BLaER1 treated with 17β-estradiol and CSF1 and Interleukin-3, amounts not matched to agents 10 nM and 100 nM (cell line): ENCODE data around the gene TEC.

ENCODE experiments used
- H3K27ac ChIP-seq, 11 experiments: shearing (Covaris generic); formaldehyde crosslinking; 2 replicates each; pipeline ENCODE4 v1.8.1; 2022
- H3K27me3 ChIP-seq, 11 experiments: shearing (Covaris generic); formaldehyde crosslinking; 2 replicates each; pipeline ENCODE4 v1.8.1; 2022
- H3K36me3 ChIP-seq, 11 experiments: shearing (Covaris generic); formaldehyde crosslinking; 2 replicates each; pipeline ENCODE4 v1.8.1; 2022
- H3K4me1 ChIP-seq, 10 experiments: shearing (Covaris generic); formaldehyde crosslinking; 2 replicates each; pipeline ENCODE4 v1.8.1; 2022
- H3K4me2 ChIP-seq, 11 experiments: shearing (Covaris generic); formaldehyde crosslinking; 2 replicates each; pipeline ENCODE4 v1.8.1; 2022
- H3K4me3 ChIP-seq, 10 experiments: shearing (Covaris generic); formaldehyde crosslinking; 2 replicates each; pipeline ENCODE4 v1.8.1; 2022
- H3K9ac ChIP-seq, 11 experiments: shearing (Covaris generic); formaldehyde crosslinking; 2 replicates each; pipeline ENCODE4 v1.8.1; 2022
- H3K9me3 ChIP-seq, 11 experiments: shearing (Covaris generic); formaldehyde crosslinking; replicated peaks in 1 of 11; 2 replicates each; pipeline ENCODE4 v1.8.1; 2022
- H4K20me1 ChIP-seq, 11 experiments: shearing (Covaris generic); formaldehyde crosslinking; 2 replicates each; pipeline ENCODE4 v1.8.1; 2022
- Cebpa-rat ChIP-seq, 11 experiments: shearing (Covaris generic); IDR thresholded peaks; 2 replicates each; pipeline ENCODE4 v1.8.1; 2022

The TEC gene

DNA sequence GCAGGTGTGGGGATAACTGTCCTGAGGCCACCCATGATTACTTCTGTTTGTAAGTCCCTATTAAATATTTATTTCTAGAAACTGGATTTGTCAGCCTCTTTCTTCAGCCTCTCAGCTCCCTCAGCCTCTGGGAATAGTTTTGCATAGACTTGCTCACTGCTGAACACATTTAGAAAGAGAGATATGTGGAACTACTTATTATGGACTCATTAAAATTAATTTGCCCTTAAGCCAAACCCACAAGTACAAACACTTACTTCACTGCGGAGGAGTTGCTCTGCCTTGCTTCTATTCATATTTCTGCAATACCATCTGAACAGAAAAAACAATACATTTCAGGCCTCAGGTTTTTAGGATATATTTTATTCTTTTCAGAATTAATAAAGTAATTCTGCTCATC lies 113.2 kb downstream of the TEC start:
- Histone ChIP-seq H3K36me3 (peaks cover 77 to 99% (median 96%) of the 10 kb centered on the region in 11 experiments), H3K4me1 (peaks cover 0 to 2% (median 0%) of the 10 kb centered on the region in 10 experiments; a peak in 2 of 20 replicates), H3K27ac (no peak overlapping the region), H3K4me3 (no peak overlapping the region), H3K9me3 (peaks cover 36 to 65% (median 42%) of the 10 kb centered on the region in 11 experiments), H3K27me3 (no peaks in the 10 kb centered on the region), H3K4me2 (no peak overlapping the region), H3K9ac (no peak overlapping the region), H4K20me1 (no peaks in the 10 kb centered on the region)
- no peak for TF ChIP-seq Cebpa-rat (IDR thresholded peaks at IDR 0.05)

DNA sequence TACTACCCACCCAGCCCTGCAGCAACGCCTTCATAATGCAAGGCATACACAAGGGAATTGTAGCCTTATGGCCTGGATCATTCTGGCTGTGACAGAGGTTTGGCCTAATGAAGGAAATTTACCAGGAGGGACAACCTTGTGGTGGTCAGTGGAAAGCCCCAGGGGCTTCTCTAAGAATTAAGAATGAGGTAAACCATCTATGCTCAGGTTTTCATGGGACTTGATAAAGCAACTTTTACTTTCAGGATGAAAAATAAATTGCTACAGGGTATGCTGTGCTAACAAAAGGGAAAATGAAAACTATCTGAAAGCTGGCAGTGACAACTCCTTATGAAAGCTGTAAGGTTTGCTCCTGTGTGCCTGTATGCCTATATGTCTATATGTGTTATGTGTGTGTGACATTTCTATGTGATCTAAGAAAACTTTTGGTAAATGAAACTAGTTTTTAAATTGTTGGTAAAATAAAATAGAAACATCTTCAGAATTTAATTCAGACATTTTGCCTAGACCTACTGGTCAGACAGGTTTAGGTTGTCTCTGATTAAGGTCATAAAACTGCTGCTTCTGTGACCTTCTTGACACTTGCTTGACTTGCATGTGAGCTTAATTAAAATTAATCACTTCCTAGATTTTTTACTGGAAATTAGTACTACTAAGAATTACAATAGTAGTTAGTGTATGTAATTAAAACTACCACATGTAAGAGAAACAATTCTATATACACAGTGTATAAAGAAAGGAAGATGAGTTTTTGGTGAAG lies 115.7 kb downstream of the TEC start:
- H3K27ac ChIP-seq: no peak overlapping the region

DNA sequence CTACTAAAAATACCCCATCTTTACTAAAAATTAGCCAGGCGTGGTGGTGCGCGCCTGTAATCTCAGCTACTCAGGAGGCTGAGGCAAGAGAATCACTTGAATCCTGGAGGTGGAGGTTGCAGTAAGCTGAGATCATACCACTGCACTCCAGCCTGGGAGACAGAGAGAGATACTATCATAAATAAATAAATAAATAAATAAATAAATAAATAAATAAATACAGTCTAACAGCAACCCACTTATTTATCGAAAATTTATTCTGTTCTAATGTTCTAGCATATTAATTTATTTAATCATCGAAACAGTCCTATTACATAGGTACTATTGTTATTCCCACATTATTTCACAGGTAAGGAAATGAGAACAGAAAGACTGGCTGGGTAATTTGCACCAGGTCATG lies 117.4 kb downstream of the TEC start:
- H3K27ac ChIP-seq: no peak overlapping the region
- H3K9me3 ChIP-seq: peaks cover 31 to 40% (median 34%) of the 10 kb centered on the region in 11 experiments
- TF ChIP-seq Cebpa-rat (IDR thresholded peaks at IDR 0.05): no peak
- H3K27me3 ChIP-seq: no peaks in the 10 kb centered on the region
- H3K36me3 ChIP-seq: peaks cover 76 to 100% (median 99%) of the 10 kb centered on the region in 11 experiments
- no peak overlapping the region for H3K4me2 ChIP-seq
- H4K20me1 ChIP-seq: no peaks in the 10 kb centered on the region
- H3K9ac ChIP-seq: no peak overlapping the region
- H3K4me3 ChIP-seq: no peak overlapping the region
- no peaks in the 10 kb centered on the region for H3K4me1 ChIP-seq

More for the DNA sequence above, 115.7 kb downstream of the TEC start:
- no peak overlapping the region for H3K4me3 ChIP-seq
- no peaks in the 10 kb centered on the region for H4K20me1 ChIP-seq
- peaks cover 80 to 100% (median 99%) of the 10 kb centered on the region in 11 experiments for H3K36me3 ChIP-seq
- TF ChIP-seq Cebpa-rat (IDR thresholded peaks at IDR 0.05): no peak
- no peaks in the 10 kb centered on the region for H3K4me1 ChIP-seq
- H3K9ac ChIP-seq: no peak overlapping the region
- no peaks in the 10 kb centered on the region for H3K27me3 ChIP-seq
- H3K4me2 ChIP-seq: no peak overlapping the region
- peaks cover 33 to 51% (median 40%) of the 10 kb centered on the region in 11 experiments for H3K9me3 ChIP-seq

DNA sequence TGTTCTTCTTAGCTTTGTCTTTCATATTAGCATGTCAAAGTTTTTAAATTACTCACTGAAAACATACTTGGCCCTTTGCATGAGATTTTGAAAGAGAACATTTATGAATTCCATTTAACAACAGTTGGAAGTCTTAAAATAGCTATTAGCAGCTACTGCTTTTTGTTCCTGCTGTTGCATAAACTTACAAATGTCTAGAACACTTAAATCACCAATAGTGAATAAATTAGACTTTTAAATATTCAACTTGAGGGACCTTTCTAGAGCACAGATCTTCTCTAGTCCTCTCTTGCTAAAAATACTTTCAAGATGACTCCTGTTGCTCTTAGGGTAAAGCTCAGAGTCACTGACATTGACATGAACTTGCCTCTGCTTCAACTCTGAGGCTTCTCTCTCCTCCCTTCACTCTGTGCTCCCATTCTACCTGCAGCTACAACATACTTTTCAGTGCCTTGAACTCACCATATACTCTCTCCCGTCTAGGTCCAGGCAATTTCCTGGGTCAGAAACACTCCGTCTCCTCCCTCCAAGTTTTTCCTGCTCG lies 119.7 kb downstream of the TEC start:
- no peak overlapping the region for H3K4me2 ChIP-seq
- H4K20me1 ChIP-seq: no peaks in the 10 kb centered on the region
- TF ChIP-seq Cebpa-rat (IDR thresholded peaks at IDR 0.05): no peak
- H3K27ac ChIP-seq: no peak overlapping the region
- H3K9me3 ChIP-seq: peaks cover 9 to 18% (median 15%) of the 10 kb centered on the region in 11 experiments
- 0 out of 20 replicates have a peak, but pooled peaks cover 0 to 5% (median 0%) of the 10 kb centered on the region in 10 experiments for H3K4me1 ChIP-seq
- H3K36me3 ChIP-seq: peaks cover 73 to 100% (median 99%) of the 10 kb centered on the region in 11 experiments
- no peak overlapping the region for H3K4me3 ChIP-seq
- H3K9ac ChIP-seq: no peak overlapping the region
- no peaks in the 10 kb centered on the region for H3K27me3 ChIP-seq

DNA sequence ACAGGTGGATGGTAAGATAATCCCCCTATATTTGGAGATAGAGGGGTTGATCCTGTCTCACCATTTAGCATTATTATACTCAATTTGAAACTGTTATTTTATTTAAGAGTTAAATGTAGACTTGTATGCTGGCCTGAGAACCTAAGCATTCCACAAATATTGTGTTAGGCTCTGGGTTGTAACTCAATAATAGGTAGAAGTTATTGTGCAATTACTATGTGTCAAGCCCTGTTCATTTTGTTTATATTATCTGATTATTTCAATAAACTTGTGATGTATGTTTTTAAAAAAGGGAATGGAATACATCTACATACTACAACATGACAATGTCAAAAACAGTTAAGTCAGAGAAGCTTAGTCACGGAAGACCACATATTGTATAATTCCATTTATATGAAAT lies 122.0 kb downstream of the TEC start:
- Histone ChIP-seq H3K27me3 (no peaks in the 10 kb centered on the region), H3K36me3 (peaks cover 75 to 100% (median 99%) of the 10 kb centered on the region in 11 experiments), H3K4me1 (0 out of 20 replicates have a peak, but pooled peaks cover 0 to 5% (median 0%) of the 10 kb centered on the region in 10 experiments), H3K9me3 (no peaks in the 10 kb centered on the region), H4K20me1 (no peaks in the 10 kb centered on the region), H3K9ac (no peak overlapping the region), H3K4me3 (no peak overlapping the region), H3K27ac (no peak overlapping the region), H3K4me2 (no peak overlapping the region)
- 0 out of 22 replicates have a peak, but pooled peaks of 1 of the 11 experiments have one; percentile 25 for TF ChIP-seq Cebpa-rat (IDR thresholded peaks at IDR 0.05)

DNA sequence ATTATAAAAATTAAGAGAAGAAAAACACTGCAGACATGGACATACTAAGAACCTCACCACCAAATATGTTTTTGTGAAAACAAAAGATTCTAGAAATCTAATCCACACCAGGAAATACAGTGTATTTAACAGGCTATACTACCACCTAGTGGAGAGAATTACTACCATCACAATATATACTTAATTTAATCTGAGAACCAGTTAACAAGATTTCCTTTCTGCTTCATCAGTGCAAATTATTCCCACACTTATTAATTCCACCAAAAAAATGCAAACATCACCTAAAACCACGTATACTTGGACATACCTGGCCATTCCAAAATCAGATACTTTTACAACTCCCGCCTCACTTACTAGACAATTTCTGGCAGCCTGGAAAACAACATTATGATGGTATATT lies 128.6 kb downstream of the TEC start:
- Histone ChIP-seq H3K27me3 (no peaks in the 10 kb centered on the region), H3K36me3 (peaks cover 61 to 98% (median 87%) of the 10 kb centered on the region in 11 experiments), H3K27ac (no peak overlapping the region), H3K4me2 (no peak overlapping the region), H4K20me1 (0 out of 22 replicates have a peak, but pooled peaks cover 0 to 3% (median 0%) of the 10 kb centered on the region in 11 experiments), H3K4me3 (no peak overlapping the region), H3K4me1 (peaks cover 0 to 24% (median 4%) of the 10 kb centered on the region in 10 experiments; a peak in 9 of 20 replicates), H3K9me3 (no peaks in the 10 kb centered on the region), H3K9ac (no peak overlapping the region)
- no peak for TF ChIP-seq Cebpa-rat (IDR thresholded peaks at IDR 0.05)

DNA sequence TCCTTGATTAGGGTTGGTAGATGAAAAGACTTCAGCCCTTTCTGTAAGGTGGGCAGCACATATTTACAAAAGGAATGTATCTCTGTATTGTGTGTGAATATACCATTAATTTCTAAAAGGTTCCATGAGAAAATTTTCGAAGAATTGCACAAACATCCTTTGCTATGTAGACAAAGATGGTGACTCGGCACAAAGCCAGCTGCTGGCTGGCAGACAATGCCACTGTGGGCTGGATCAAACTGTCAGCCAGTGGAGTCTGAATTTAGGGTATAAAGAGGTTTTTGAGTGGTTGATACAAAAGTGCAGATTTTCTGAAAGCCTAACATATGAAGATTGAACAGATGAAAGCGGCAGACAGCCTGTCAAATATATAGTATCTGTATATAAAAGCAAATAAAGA lies 129.9 kb downstream of the TEC start:
- TF ChIP-seq Cebpa-rat (IDR thresholded peaks at IDR 0.05): no peak
- H3K27ac ChIP-seq: peak overlapping the region in 8 of 11 experiments; percentile 8 to 65 (median 42); a peak in 14 of 22 replicates
- H3K9ac ChIP-seq: peak overlapping the region in 3 of 11 experiments; percentile 1 to 32 (median 19); a peak in 3 of 22 replicates
- no peaks in the 10 kb centered on the region for H3K27me3 ChIP-seq
- H3K9me3 ChIP-seq: no peaks in the 10 kb centered on the region
- H3K36me3 ChIP-seq: peaks cover 65 to 97% (median 87%) of the 10 kb centered on the region in 11 experiments
- peak overlapping the region in 4 of 11 experiments; percentile 14 to 31 (median 18); a peak in 5 of 22 replicates for H3K4me2 ChIP-seq
- peaks cover 0 to 19% (median 4%) of the 10 kb centered on the region in 10 experiments; a peak in 9 of 20 replicates for H3K4me1 ChIP-seq
- H4K20me1 ChIP-seq: 0 out of 22 replicates have a peak, but pooled peaks cover 0 to 3% (median 0%) of the 10 kb centered on the region in 11 experiments
- no peak overlapping the region for H3K4me3 ChIP-seq

DNA sequence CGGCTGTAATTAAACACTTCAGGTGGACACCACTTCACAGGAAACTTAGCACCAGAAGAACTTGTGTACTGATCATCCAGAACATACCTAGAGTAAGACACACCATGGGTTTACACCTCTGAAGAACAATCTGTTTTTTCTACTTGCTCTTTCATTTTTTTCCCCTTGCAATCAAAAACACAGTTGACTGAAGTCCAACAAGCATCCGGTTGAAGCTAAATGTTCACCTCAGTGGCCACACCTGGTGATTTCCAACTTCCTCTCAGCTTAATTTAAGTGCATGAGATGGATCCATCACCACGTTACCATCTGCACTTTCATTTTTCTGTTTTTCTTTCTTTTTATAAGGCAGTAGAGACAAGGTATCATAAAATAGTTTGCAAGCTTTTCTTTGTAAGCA lies 130.7 kb downstream of the TEC start:
- Histone ChIP-seq H3K9me3 (no peaks in the 10 kb centered on the region), H3K4me2 (no peak overlapping the region), H3K36me3 (peaks cover 61 to 97% (median 87%) of the 10 kb centered on the region in 11 experiments), H3K4me1 (peaks cover 0 to 19% (median 4%) of the 10 kb centered on the region in 10 experiments; a peak in 9 of 20 replicates), H3K9ac (no peak overlapping the region), H3K4me3 (no peak overlapping the region), H3K27me3 (no peaks in the 10 kb centered on the region), H3K27ac (peak overlapping the region in 6 of 11 experiments; percentile 40 to 65 (median 48); a peak in 9 of 22 replicates), H4K20me1 (0 out of 22 replicates have a peak, but pooled peaks cover 0 to 3% (median 0%) of the 10 kb centered on the region in 11 experiments)
- TF ChIP-seq Cebpa-rat (IDR thresholded peaks at IDR 0.05): no peak

DNA sequence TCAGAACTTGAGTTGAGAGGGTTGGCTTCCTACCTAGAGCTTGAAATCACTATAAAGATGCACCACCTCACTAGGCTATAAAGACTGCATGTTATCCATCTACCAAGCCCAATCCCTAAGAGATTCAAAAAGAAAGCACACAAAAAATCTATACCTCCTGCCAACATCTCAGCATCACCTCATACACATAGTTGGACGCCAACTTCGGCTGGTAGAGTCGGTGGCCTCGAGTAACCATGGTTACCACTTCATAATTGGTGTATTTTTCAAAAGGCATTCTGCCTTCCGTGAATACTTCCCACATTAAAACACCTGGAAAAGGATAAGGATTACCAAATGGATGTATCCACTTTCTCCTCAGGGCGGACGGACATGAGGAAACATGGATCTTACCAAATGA lies 131.1 kb downstream of the TEC start:
- Histone ChIP-seq H3K36me3 (peaks cover 57 to 97% (median 87%) of the 10 kb centered on the region in 11 experiments), H3K27ac (peak overlapping the region in 2 of 11 experiments; percentile 40 to 53; a peak in 2 of 22 replicates), H3K4me2 (no peak overlapping the region), H3K9ac (no peak overlapping the region), H3K9me3 (no peaks in the 10 kb centered on the region), H3K27me3 (no peaks in the 10 kb centered on the region), H3K4me3 (no peak overlapping the region), H4K20me1 (0 out of 22 replicates have a peak, but pooled peaks cover 0 to 3% (median 0%) of the 10 kb centered on the region in 11 experiments), H3K4me1 (peaks cover 0 to 19% (median 4%) of the 10 kb centered on the region in 10 experiments; a peak in 9 of 20 replicates)
- no peak for TF ChIP-seq Cebpa-rat (IDR thresholded peaks at IDR 0.05)
